Panc1 (cell line): Measurements from ENCODE around the gene TJP3. TPM values are rescaled to one million over a fixed set of nuclear protein-coding genes. Genes with fewer than 3 reads are reported as not detected.

Experiments used
- ATAC-seq: fragments of 200-7000 bp; cut with Tn5 transposase; 2 replicates; pipeline ENCODE4 v1.9.1; 2020; ENCODE audit warnings: mild to moderate bottlenecking, moderate library complexity
- BruUV-seq: library from RNA; stranded (reverse); fragments of 400-500 nt; replicated peaks from 2 replicates; lab custom pipeline; 2021; lab: Mats Ljungman, UMichigan
- CTCF ChIA-PET: fragments of 300-600 bp; sonication (Branson Sonifier 250); formaldehyde crosslinking; loops from one replicate; lab custom pipeline; 2022; ENCODE audit warnings: antibody characterized with exemption; lab: Charles Lee
- POLR2A ChIA-PET: fragments of 300-600 bp; sonication (Branson Sonifier 250); formaldehyde crosslinking; loops from one replicate; lab custom pipeline; 2022; ENCODE audit warnings: antibody characterized with exemption; lab: Charles Lee
- DNase-seq: peaks from one replicate; pipeline ENCODE4 v3.0.0-alpha.2; 2010; ENCODE audit warnings: low read depth, low spot score
- H3K27ac ChIP-seq: 2 replicates; pipeline ENCODE4 v1.5.1; 2011; ENCODE audit warnings: mild to moderate bottlenecking, low read length, inconsistent platforms
- H3K27me3 ChIP-seq: fragments of 200-500 bp; sonication (Bioruptor generic); 2 replicates; pipeline ENCODE4 v1.6.0; 2014; ENCODE audit warnings: low read length, inconsistent platforms; ENCODE audit not compliant: control insufficient read depth, insufficient read depth
- H3K36me3 ChIP-seq: fragments of 200-500 bp; sonication (Bioruptor generic); 2 replicates; pipeline ENCODE4 v1.5.1; 2014; ENCODE audit warnings: inconsistent platforms, mild to moderate bottlenecking, low read length, moderate library complexity; ENCODE audit not compliant: control insufficient read depth, insufficient read depth
- H3K4me1 ChIP-seq: 2 replicates; pipeline ENCODE4 v1.5.1; 2011; ENCODE audit warnings: inconsistent platforms, mild to moderate bottlenecking, low read length, moderate library complexity; ENCODE audit not compliant: control insufficient read depth, insufficient read depth
- H3K4me3 ChIP-seq, 2 experiments: 2 replicates each; pipeline ENCODE4 v1.5.1; 2011 to 2012; ENCODE audit warnings: low read depth in 2 of 2, low read length in 2 of 2, mild to moderate bottlenecking in 2 of 2, inconsistent platforms in 1 of 2, moderate library complexity in 1 of 2
- H3K9me3 ChIP-seq: fragments of 200-500 bp; sonication (Bioruptor generic); 2 replicates; pipeline ENCODE4 v1.5.1; 2014; ENCODE audit warnings: low read depth, mild to moderate bottlenecking, inconsistent platforms, low read length, moderate library complexity; ENCODE audit not compliant: control insufficient read depth, insufficient read depth
- CTCF ChIP-seq: fragments of 450-650 bp; IDR thresholded peaks from 2 replicates; pipeline ENCODE4 v1.5.1; 2017; ENCODE audit warnings: mild to moderate bottlenecking
- POLR2AphosphoS5 ChIP-seq: IDR thresholded peaks from 2 replicates; pipeline ENCODE4 v1.6.1; 2012; ENCODE audit warnings: mild to moderate bottlenecking, low read depth, low read length, moderate library complexity
- REST ChIP-seq, 2 experiments: IDR thresholded peaks; 2 replicates each; pipeline ENCODE4 v1.6.1; 2011 to 2012; ENCODE audit warnings: low read depth in 2 of 2, control low read depth in 1 of 2, low read length in 1 of 2, mild to moderate bottlenecking in 1 of 2, moderate library complexity in 1 of 2; ENCODE audit not compliant: insufficient read depth in 1 of 2
- SIN3A ChIP-seq: IDR thresholded peaks from 2 replicates; pipeline ENCODE4 v1.6.1; 2012; ENCODE audit warnings: low read depth, mild to moderate bottlenecking, low read length, moderate library complexity, borderline replicate concordance; ENCODE audit not compliant: insufficient read depth
- TCF7L2 ChIP-seq: IDR thresholded peaks from 2 replicates; pipeline ENCODE4 v1.6.1; 2011; ENCODE audit warnings: mild to moderate bottlenecking, low read depth, low read length, inconsistent platforms
- in situ Hi-C: cut with HindIII; loops from 2 replicates; pipeline ENCODE4 v1.10.0; 2016; ENCODE audit warnings: low sequenced_read_pairs, low pct_unique_long_range_greater_than_20kb
- intact Hi-C: fragments of 100-400 bp; cut with micrococcal nuclease; formaldehyde crosslinking; loops from one replicate; pipeline ENCODE4 v1.10.0; 2022; ENCODE audit not compliant: unreplicated experiment
- total RNA-seq: library from RNA; stranded (reverse); gene quantifications from one replicate; pipeline ENCODE4 v1.2.1, GENCODE V29; 2021; ENCODE audit not compliant: unreplicated experiment

The TJP3 gene
- total RNA-seq, 1 experiment from 2014 or later: 2.7 TPM

GRCh38 chr19:3775374-3775711 is 67.2 kb downstream of the TJP3 start:
- Histone ChIP-seq H3K4me1 (no peaks in the 10 kb centered on the region), H3K36me3 (no peaks in the 10 kb centered on the region), H3K4me3 (no peak overlapping the region), H3K27me3 (no peaks in the 10 kb centered on the region), H3K9me3 (no peaks in the 10 kb centered on the region), H3K27ac (no peak overlapping the region)
- TF ChIP-seq CTCF: no peak
- TF ChIP-seq POLR2AphosphoS5: no peak
- TF ChIP-seq TCF7L2: no peak
- no peak for TF ChIP-seq REST (IDR thresholded peaks at IDR 0.05; ENCODE audit: insufficient read depth in 1 of 2, low read depth in 2 of 2, low read length in 1 of 2)
- TF ChIP-seq SIN3A: no peak
- intact Hi-C loops (no loop called here), in situ Hi-C loops (no loop called here)
- CTCF ChIA-PET: interaction anchor here (0.6 kb wide), 1 partner anchor 83 kb away, joined by 3 read pairs; no protein-coding TSS in a partner anchor
- POLR2A ChIA-PET: no interaction called here
- DNase-seq (no peak), ATAC-seq (no peak)
- BruUV-seq: no TSS peak

GRCh38 chr19:3775831-3776230 is 67.6 kb downstream of the TJP3 start:
- BruUV-seq: no TSS peak
- in situ Hi-C loops (no loop called here), intact Hi-C loops (no loop called here)
- Histone ChIP-seq H3K27me3 (no peaks in the 10 kb centered on the region), H3K9me3 (no peaks in the 10 kb centered on the region), H3K27ac (no peak overlapping the region), H3K4me1 (no peaks in the 10 kb centered on the region), H3K4me3 (no peak overlapping the region), H3K36me3 (no peaks in the 10 kb centered on the region)
- ChIA-PET POLR2A (no interaction called here), CTCF (interaction anchor here (0.6 kb wide), 1 partner anchor 83 kb away, joined by 3 read pairs; no protein-coding TSS in a partner anchor)
- no peak for ATAC-seq
- no peak for TF ChIP-seq CTCF
- TF ChIP-seq SIN3A: no peak
- TF ChIP-seq REST (IDR thresholded peaks at IDR 0.05; ENCODE audit: insufficient read depth in 1 of 2, low read depth in 2 of 2, low read length in 1 of 2): no peak
- TF ChIP-seq TCF7L2: no peak
- no peak for TF ChIP-seq POLR2AphosphoS5
- DNase-seq: no peak
